Activated naive CD4-positive, alpha-beta T cell treated with anti-CD3 and anti-CD28 coated beads for 36 hours (primary cell): ENCODE data around the gene FAM156A. TPM values are rescaled to one million over a fixed set of nuclear protein-coding genes. Genes with fewer than 3 reads are reported as not detected.
"Not testable (repeated sequence)": the region's sequence is repeated elsewhere in the genome, so short reads cannot be mapped to it uniquely, and the experiment has no call there.

Source experiments
- CTCF ChIA-PET: fragments of 350-600 bp; sonication (Branson Sonifier 250); formaldehyde crosslinking; loops from one replicate; lab custom pipeline; 2021; ENCODE audit warnings: antibody characterized with exemption; lab: Charles Lee
- DNase-seq: peaks from one replicate; pipeline ENCODE4 v3.0.0-alpha.2; 2020
- H3K27ac Mint-ChIP-seq: one replicate; pipeline ENCODE4 v1.8.0; 2021; ENCODE audit warnings: mild to moderate bottlenecking, mixed read lengths
- H3K27me3 Mint-ChIP-seq: one replicate; pipeline ENCODE4 v1.8.0; 2021; ENCODE audit warnings: low read depth, mixed read lengths
- H3K36me3 Mint-ChIP-seq: one replicate; pipeline ENCODE4 v1.8.0; 2021; ENCODE audit warnings: low read depth, mixed read lengths
- H3K4me1 Mint-ChIP-seq: one replicate; pipeline ENCODE4 v1.8.0; 2021; ENCODE audit warnings: low read depth, mixed read lengths
- H3K4me3 Mint-ChIP-seq: one replicate; pipeline ENCODE4 v1.8.0; 2021; ENCODE audit warnings: mild to moderate bottlenecking, moderate library complexity, mixed read lengths
- H3K9me3 Mint-ChIP-seq: one replicate; pipeline ENCODE4 v1.8.0; 2021; ENCODE audit warnings: mixed read lengths
- intact Hi-C: fragments of 100-400 bp; cut with micrococcal nuclease; formaldehyde crosslinking; loops from one replicate; pipeline ENCODE4 v1.15.1; 2023
- total RNA-seq, 2 experiments: library from RNA; stranded (reverse); gene quantifications; one replicate each; pipeline ENCODE4 v1.2.3, GENCODE V29; 2021

FAM156A gene
- total RNA-seq, 2 experiments from 2014 or later: 17.9 to 19.7 TPM

DNA sequence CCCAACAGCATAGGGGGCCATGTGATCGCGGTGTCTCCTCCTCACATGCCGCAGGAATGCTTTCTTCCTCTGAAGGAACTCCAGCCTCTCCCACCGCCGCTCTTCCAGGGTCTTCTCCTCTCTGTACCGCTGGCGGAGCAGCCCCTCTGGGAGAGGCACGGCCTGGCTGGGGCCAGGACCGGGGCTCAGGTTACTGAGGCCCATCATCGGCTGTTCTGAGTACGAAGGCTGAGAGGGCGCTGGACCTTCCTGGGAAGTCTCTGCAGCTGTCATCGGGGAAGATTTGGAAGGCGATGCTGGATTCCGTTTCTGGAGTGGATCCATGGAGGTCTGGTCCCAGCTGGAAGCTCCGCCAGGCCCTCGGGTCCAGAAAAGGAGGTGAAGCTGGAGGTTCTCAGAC lies 10.1 kb downstream of the FAM156A start:
- DNase-seq, CTCF ChIA-PET, intact Hi-C loops, H3K4me1 Mint-ChIP-seq, H3K27ac Mint-ChIP-seq, H3K36me3 Mint-ChIP-seq, H3K4me3 Mint-ChIP-seq, H3K9me3 Mint-ChIP-seq, H3K27me3 Mint-ChIP-seq: not testable (repeated sequence)

DNA sequence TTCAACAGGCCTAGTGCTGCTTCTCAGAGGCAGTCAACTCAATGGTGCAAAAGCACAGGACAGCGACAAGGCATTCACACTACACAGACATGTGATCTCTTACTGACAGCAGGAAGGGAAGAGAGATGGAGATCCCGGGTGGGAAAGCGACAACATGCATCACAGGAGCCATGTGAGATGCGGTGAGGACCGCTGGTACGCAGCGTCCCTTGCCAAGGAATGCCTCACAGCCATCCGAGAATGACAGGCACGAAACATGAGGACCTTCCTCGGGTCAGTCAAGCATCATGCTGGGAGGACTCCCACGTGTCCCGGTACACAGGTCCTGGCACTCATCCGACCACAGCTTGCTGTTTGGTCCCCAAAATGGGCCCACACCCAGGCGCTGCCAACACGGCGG lies 10.8 kb downstream of the FAM156A start:
- H3K4me3 Mint-ChIP-seq, CTCF ChIA-PET, H3K27ac Mint-ChIP-seq, H3K27me3 Mint-ChIP-seq, H3K9me3 Mint-ChIP-seq, H3K4me1 Mint-ChIP-seq, DNase-seq, H3K36me3 Mint-ChIP-seq, intact Hi-C loops: not testable (repeated sequence)

DNA sequence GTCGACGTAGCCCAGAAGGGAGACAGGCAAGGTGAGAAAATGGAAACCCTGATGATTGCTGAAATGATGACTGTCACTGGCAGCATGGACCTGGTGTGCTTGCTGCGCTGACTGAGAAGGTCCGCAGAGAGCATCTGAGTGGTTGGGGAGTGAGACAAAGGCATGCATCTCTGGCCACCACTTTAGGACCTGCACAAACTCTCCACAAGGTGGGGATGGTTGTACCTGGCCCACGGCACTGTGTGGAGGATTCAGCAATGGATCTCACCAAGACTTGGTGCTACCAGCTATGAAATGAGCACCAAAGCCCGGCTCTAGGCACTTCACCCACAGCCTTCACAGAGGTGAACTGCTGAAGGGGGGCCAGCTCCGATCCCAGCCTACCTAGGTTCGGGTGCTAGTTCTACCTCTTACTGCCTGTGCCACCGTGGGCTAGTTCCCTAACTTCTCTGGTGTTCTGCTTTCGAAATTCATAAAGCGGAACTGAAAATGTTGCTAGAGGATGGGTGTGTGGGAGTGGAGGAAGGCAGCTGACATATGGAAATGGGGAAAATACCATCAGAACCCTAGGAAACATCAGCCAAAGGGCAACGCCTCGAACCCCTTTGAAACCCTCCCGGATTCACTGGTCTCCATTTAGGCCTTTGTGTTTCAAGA lies 12.4 kb downstream of the FAM156A start:
- CTCF ChIA-PET, intact Hi-C loops, H3K27ac Mint-ChIP-seq, H3K4me3 Mint-ChIP-seq, H3K9me3 Mint-ChIP-seq, H3K36me3 Mint-ChIP-seq, DNase-seq, H3K4me1 Mint-ChIP-seq, H3K27me3 Mint-ChIP-seq: not testable (repeated sequence)

DNA sequence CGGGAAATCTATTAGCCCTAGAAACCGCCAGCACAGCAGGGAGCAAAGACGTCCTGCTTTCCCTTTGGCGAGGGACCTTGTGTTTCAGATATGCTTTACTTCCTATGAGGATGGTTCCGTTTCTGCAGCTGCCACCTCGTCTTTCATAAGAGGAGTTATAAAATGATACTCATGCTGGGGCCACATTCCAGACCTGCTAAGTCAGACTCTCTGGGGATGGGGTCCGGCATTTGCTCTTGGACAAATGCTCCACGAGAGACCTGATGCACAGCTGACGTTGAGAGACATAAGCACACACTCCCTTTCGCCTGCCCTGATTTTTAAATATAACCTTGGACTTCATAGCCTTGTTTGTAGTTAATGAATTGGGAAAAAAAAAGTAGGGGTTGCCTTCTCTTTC lies 16.6 kb downstream of the FAM156A start:
- intact Hi-C loops, H3K4me1 Mint-ChIP-seq, H3K27me3 Mint-ChIP-seq, H3K9me3 Mint-ChIP-seq, H3K4me3 Mint-ChIP-seq, H3K36me3 Mint-ChIP-seq, H3K27ac Mint-ChIP-seq, CTCF ChIA-PET, DNase-seq: not testable (repeated sequence)

DNA sequence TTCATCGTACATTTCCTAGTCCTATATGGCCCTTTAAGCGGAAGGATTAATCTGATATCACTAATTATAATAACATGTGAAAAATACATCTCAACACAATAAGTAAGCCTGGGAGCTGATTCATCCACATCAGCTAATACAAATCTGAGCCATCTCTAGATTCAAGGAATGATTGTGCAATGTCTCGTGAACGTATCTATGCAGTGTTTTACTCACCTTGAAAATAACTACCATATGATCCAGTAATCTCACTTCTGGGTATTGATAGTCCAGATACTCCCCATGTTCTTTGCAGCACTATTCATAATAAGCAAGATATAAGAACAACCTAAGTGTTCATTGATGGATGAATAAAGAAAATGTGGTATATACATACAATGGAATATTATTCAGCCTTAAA lies 17.6 kb downstream of the FAM156A start:
- H3K9me3 Mint-ChIP-seq, H3K4me1 Mint-ChIP-seq, H3K36me3 Mint-ChIP-seq, intact Hi-C loops, H3K27me3 Mint-ChIP-seq, DNase-seq, CTCF ChIA-PET, H3K4me3 Mint-ChIP-seq, H3K27ac Mint-ChIP-seq: not testable (repeated sequence)

DNA sequence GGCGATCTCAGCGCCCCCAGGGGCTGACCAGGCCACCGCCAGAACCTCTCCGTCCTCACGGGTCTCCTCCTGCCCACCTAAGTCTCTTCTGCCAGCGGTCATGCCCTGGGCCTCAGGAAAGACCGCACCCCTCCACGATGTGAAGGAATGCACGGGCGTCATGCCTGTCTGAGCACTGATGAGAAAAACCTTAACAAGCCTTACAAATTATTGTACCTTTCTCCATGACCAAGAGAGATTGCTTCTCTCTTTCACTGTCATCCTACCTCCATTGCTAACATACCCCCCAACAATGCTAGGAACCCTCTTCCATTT lies 22.9 kb downstream of the FAM156A start:
- H3K36me3 Mint-ChIP-seq, H3K27me3 Mint-ChIP-seq, DNase-seq, H3K9me3 Mint-ChIP-seq, H3K4me1 Mint-ChIP-seq, intact Hi-C loops: not testable (repeated sequence)
- H3K27ac Mint-ChIP-seq: peak overlapping the region; percentile 99
- H3K4me3 Mint-ChIP-seq: peak overlapping the region; percentile 90
- CTCF ChIA-PET: interaction anchor here (0.6 to 1.0 kb wide), 4 partner anchors 55 to 62 kb away, joined by 3 to 4 read pairs (median 3); no protein-coding TSS in a partner anchor

DNA sequence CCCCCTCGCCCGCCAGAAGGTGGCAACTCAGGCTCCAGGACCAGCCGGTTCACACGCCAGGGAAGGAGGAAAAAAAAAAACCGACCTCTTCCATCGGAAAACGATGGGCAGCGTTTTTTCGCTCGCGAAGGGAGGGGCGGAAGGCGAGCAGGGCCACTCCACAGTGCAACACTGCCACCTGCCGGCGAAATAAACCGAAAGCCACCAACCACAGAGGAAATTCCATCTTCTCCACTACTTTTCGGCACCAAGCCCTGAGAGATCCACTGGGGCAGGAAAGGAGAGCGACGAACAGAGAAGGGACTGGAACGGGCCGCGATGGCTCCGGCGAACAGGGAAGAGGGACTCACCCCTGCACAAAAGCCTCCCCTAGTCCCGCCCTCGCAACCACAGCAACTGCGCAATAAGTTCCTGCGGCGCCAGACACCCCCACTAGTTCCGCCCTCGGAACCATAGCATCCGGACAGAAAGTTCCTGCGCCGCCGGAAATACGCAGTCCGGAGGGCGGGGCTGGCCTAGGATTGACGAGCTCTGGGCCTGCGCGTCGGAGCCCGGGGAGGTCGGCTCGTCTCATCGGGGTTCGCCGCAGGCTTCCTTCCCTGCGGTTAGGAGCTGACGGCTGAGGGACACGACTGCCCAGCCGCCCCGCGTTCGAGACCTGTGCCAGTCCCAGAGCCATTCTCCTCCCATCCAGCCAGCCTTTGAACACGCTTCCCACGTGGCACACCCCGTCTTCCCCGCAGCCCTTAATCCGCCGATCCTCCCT lies 23.4 kb downstream of the FAM156A start:
- peak overlapping the region; percentile 99 for H3K27ac Mint-ChIP-seq
- peak; percentile 93 for DNase-seq
- no peaks in the 10 kb centered on the region for H3K36me3 Mint-ChIP-seq
- intact Hi-C loops: no loop called here
- H3K27me3 Mint-ChIP-seq: no peaks in the 10 kb centered on the region
- H3K4me3 Mint-ChIP-seq: peak overlapping the region; percentile 90
- H3K9me3 Mint-ChIP-seq: no peaks in the 10 kb centered on the region
- H3K4me1 Mint-ChIP-seq: peaks cover 4% of the 10 kb centered on the region
- CTCF ChIA-PET: interaction anchor here (0.6 to 1.0 kb wide), 4 partner anchors 55 to 63 kb away, joined by 3 to 4 read pairs (median 3); no protein-coding TSS in a partner anchor

DNA sequence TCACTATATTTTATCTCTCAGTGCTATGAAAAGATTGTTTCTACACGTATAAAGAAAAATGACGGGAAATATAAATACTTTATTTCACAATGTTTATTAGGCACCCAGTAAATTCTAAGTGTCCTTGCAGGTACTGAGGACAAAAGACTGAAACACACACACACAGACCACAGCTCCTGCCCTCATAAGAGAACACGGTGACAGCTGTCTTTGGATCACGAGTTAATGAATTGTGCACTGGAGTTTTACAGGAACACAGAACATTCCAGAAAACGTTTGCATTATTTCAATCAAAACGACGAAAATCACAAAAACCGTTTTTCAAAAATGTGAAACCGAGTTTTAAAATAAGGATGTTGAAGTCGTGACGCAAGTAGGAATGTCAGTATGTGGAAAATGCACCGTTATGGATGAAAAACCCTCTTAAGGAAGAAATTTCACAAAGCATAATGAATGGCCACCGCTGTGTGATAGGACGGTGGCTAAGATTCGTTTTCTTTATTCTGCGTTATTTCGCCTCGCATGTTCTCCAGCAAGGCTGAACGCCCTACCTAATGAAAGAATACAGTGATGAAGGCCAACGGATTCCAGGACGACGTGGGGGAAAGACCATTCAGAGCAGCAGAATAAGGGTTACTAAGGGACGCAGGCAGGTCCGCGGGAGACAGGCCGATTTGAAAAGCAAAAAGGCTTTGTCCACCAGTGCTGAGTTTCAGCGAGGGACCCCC lies 24.2 kb downstream of the FAM156A start:
- Mint-ChIP-seq H3K36me3 (no peaks in the 10 kb centered on the region), H3K4me3 (peak overlapping the region; percentile 90), H3K27ac (peak overlapping the region; percentile 99), H3K4me1 (peaks cover 4% of the 10 kb centered on the region), H3K9me3 (no peaks in the 10 kb centered on the region), H3K27me3 (no peaks in the 10 kb centered on the region)
- CTCF ChIA-PET: no interaction called here
- no peak for DNase-seq
- intact Hi-C loops: no loop called here

DNA sequence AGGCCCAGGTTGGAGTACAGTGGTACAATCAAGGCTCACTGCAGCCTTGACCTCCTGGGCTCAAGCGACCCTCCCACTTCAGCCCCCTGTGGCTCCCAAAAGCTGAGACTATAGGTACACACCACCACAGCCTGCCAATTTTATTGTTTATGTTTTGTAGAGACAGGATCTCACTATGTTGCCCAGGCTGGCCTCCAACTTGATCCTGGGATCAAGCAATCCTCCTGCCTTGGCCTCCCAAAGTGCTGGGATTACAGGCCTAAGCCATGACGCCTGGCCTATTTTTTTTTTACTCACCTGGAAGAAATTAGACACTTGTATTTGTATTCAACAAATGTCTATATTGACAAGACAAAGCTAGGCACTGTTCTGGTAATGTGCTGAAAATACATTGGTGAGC lies 25.1 kb downstream of the FAM156A start:
- no peak for DNase-seq
- no peak overlapping the region for H3K4me3 Mint-ChIP-seq
- no peaks in the 10 kb centered on the region for H3K27me3 Mint-ChIP-seq
- intact Hi-C loops: no loop called here
- H3K9me3 Mint-ChIP-seq: no peaks in the 10 kb centered on the region
- CTCF ChIA-PET: interaction anchor here (0.7 kb wide), 2 partner anchors 61 to 1495 kb away, joined by 3 read pairs; no protein-coding TSS in a partner anchor
- peaks cover 4% of the 10 kb centered on the region for H3K4me1 Mint-ChIP-seq
- no peak overlapping the region for H3K27ac Mint-ChIP-seq
- H3K36me3 Mint-ChIP-seq: no peaks in the 10 kb centered on the region

DNA sequence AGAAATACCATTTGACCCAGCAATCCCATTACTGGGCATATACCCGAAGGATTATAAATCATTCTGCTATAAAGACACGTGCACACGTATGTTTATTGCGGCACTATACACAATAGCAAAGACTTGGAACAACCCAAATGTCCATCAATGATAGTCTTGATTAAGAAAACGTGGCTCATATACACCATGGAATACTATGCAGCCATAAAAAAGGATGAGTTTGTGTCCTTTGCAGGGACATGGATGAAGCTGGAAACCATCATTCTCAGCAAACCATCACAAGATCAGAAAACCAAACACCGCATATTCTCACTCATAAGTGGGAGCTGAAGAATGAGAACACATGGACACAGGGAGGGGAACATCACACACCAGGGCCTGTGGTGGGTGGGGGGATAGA lies 28.1 kb downstream of the FAM156A start:
- H3K4me3 Mint-ChIP-seq, CTCF ChIA-PET, H3K9me3 Mint-ChIP-seq, H3K36me3 Mint-ChIP-seq, DNase-seq, intact Hi-C loops, H3K27me3 Mint-ChIP-seq, H3K27ac Mint-ChIP-seq: not testable (repeated sequence)
- peaks cover 16% of the 10 kb centered on the region for H3K4me1 Mint-ChIP-seq

DNA sequence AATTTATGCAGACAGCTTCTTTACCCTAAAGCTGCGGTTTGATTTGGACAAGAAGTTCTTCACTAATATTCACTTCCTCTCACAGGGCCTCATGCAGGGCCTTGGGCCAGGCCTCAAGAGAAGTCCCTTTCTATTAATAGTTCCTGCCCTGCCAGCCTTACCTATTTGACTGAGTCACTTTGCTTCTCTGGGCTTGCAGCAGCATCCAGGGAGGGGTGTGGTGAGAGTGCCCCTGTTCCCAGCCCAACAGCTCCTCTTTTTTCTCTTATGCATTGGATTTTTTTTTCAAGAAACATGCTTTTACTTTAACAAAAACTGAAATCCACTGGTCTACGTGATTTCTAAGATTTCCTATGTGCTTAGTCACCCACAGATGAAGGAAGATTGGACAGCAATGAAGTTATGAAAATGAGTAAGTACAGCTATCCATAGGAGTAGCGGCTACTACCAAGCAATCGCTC lies 34.5 kb downstream of the FAM156A start:
- Mint-ChIP-seq H3K4me1 (peaks cover 15% of the 10 kb centered on the region), H3K36me3 (no peaks in the 10 kb centered on the region), H3K4me3 (no peak overlapping the region), H3K27ac (no peak overlapping the region), H3K9me3 (no peaks in the 10 kb centered on the region), H3K27me3 (no peaks in the 10 kb centered on the region)
- no peak for DNase-seq
- CTCF ChIA-PET: interaction anchor here (1.0 to 1.2 kb wide), 2 partner anchors 66 to 577 kb away, joined by 3 to 4 read pairs; no protein-coding TSS in a partner anchor
- intact Hi-C loops: no loop called here

DNA sequence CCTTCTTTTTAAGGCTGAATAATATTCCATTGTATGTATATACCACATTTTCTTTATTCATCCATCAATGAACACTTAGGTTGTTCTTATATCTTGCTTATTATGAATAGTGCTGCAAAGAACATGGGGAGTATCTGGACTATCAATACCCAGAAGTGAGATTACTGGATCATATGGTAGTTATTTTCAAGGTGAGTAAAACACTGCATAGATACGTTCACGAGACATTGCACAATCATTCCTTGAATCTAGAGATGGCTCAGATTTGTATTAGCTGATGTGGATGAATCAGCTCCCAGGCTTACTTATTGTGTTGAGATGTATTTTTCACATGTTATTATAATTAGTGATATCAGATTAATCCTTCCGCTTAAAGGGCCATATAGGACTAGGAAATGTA lies 43.6 kb downstream of the FAM156A start:
- H3K36me3 Mint-ChIP-seq, H3K4me3 Mint-ChIP-seq, H3K4me1 Mint-ChIP-seq, H3K27me3 Mint-ChIP-seq, intact Hi-C loops, DNase-seq, CTCF ChIA-PET, H3K9me3 Mint-ChIP-seq, H3K27ac Mint-ChIP-seq: not testable (repeated sequence)
